Measurements from ENCODE around the gene DPP8.

DNA sequence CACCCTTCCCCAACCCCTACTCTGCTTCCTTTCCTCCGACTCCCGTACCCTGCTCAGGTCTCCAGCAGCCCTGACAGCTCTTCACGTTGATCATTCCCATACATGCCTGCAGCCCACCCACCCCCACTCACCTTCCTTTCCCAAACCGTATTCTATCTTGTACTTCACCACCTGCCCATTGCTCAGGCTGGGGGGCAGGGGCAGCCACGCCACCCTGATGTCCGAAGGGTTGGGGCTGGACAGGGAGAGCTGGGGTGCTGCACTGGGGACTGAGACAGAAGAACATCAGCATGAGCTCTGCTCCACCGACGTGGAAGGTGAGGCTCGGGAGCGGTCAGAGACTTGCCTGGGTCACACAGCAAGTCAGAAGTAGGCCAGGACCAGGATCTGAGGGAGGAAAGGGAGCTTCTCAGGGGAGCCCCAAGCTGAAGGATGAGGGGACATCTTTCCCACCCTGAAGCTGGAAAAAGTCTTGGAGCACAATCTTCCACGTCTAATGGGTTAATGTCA is 123.2 kb downstream of the DPP8 start:
- TF ChIP-seq ZNF776 (tag by site-specific recombination; IDR thresholded peaks at IDR 0.05; ENCODE audit: borderline replicate concordance) (no peak), ZNF24 (tag by site-specific recombination; IDR thresholded peaks at IDR 0.05) (no peak), TRIM28 (IDR thresholded peaks at IDR 0.05; ENCODE audit: borderline replicate concordance, low read length) (no peak), BCL11A (tag by site-specific recombination; IDR thresholded peaks at IDR 0.05; ENCODE audit: low read depth) (no peak), MEIS1 (CRISPR knock-in tag; IDR thresholded peaks at IDR 0.05; ENCODE audit: borderline replicate concordance) (no peak), ZNF610 (tag by site-specific recombination; IDR thresholded peaks at IDR 0.05; ENCODE audit: borderline replicate concordance) (no peak)
- TF ChIP-seq, protein P1, sequence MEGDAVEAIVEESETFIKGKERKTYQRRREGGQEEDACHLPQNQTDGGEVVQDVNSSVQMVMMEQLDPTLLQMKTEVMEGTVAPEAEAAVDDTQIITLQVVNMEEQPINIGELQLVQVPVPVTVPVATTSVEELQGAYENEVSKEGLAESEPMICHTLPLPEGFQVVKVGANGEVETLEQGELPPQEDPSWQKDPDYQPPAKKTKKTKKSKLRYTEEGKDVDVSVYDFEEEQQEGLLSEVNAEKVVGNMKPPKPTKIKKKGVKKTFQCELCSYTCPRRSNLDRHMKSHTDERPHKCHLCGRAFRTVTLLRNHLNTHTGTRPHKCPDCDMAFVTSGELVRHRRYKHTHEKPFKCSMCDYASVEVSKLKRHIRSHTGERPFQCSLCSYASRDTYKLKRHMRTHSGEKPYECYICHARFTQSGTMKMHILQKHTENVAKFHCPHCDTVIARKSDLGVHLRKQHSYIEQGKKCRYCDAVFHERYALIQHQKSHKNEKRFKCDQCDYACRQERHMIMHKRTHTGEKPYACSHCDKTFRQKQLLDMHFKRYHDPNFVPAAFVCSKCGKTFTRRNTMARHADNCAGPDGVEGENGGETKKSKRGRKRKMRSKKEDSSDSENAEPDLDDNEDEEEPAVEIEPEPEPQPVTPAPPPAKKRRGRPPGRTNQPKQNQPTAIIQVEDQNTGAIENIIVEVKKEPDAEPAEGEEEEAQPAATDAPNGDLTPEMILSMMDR (tag by site-specific recombination; IDR thresholded peaks at IDR 0.05) = no peak
- TF ChIP-seq, protein P2, sequence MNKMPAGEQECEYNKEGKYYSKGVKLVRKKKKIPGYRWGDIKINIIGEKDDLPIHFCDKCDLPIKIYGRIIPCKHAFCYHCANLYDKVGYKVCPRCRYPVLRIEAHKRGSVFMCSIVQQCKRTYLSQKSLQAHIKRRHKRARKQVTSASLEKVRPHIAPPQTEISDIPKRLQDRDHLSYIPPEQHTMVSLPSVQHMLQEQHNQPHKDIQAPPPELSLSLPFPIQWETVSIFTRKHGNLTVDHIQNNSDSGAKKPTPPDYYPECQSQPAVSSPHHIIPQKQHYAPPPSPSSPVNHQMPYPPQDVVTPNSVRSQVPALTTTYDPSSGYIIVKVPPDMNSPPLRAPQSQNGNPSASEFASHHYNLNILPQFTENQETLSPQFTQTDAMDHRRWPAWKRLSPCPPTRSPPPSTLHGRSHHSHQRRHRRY (tag by site-specific recombination; IDR thresholded peaks at IDR 0.05) = no peak
- TF ChIP-seq, protein P3, sequence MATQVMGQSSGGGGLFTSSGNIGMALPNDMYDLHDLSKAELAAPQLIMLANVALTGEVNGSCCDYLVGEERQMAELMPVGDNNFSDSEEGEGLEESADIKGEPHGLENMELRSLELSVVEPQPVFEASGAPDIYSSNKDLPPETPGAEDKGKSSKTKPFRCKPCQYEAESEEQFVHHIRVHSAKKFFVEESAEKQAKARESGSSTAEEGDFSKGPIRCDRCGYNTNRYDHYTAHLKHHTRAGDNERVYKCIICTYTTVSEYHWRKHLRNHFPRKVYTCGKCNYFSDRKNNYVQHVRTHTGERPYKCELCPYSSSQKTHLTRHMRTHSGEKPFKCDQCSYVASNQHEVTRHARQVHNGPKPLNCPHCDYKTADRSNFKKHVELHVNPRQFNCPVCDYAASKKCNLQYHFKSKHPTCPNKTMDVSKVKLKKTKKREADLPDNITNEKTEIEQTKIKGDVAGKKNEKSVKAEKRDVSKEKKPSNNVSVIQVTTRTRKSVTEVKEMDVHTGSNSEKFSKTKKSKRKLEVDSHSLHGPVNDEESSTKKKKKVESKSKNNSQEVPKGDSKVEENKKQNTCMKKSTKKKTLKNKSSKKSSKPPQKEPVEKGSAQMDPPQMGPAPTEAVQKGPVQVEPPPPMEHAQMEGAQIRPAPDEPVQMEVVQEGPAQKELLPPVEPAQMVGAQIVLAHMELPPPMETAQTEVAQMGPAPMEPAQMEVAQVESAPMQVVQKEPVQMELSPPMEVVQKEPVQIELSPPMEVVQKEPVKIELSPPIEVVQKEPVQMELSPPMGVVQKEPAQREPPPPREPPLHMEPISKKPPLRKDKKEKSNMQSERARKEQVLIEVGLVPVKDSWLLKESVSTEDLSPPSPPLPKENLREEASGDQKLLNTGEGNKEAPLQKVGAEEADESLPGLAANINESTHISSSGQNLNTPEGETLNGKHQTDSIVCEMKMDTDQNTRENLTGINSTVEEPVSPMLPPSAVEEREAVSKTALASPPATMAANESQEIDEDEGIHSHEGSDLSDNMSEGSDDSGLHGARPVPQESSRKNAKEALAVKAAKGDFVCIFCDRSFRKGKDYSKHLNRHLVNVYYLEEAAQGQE (tag by site-specific recombination; IDR thresholded peaks at IDR 0.05) = no peak
